GM12864 (cell line): ENCODE results near the gene RAET1E.
A peak's percentile ranks its signal among the peaks of the same experiment; 100 is the strongest.
"Not testable (repeated sequence)": the region's sequence is repeated elsewhere in the genome, so short reads cannot be mapped to it uniquely, and the experiment has no call there.

ENCODE experiments used
- DNase-seq: peaks from one replicate; pipeline ENCODE4 v3.0.0-alpha.2; 2011; ENCODE audit warnings: low read depth
- H3K4me3 ChIP-seq: 2 replicates; pipeline ENCODE4 v1.5.1; 2011; ENCODE audit warnings: mild to moderate bottlenecking, low read depth, low read length, control low read depth
- CTCF ChIP-seq: IDR thresholded peaks from 2 replicates; pipeline ENCODE4 v1.5.1; 2011; ENCODE audit warnings: low read depth, mild to moderate bottlenecking, moderate library complexity, low read length, control low read depth, inconsistent platforms; ENCODE audit errors: missing control alignments

The RAET1E gene

GRCh38 chr6:149934249-149935156, 36.6 kb upstream of the RAET1E start:
- no peak overlapping the region for H3K4me3 ChIP-seq
- peak; percentile 26 for DNase-seq
- peak; percentile 68 for TF ChIP-seq CTCF

DNA sequence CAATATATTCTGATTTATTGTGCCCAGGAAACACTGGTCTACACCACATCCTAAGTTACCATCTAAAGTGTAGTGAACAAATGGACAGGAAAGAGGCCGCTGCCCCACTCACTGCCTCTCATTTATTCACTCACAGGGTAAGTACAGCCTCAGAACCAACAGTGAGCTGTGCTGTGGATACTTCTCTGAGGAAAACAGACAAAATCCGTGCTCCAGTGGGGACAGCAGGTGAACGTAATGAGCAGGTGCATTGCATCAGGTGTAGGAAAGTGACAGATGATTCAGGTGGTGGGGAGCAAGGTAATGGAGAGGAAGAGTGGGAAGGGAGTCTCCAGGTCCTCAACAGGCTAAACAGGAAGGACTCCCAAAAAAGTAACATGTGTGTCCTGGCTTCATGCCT, 35.5 kb upstream of the RAET1E start:
- H3K4me3 ChIP-seq, result no peak overlapping the region
- no peak for TF ChIP-seq CTCF
- no peak for DNase-seq

DNA sequence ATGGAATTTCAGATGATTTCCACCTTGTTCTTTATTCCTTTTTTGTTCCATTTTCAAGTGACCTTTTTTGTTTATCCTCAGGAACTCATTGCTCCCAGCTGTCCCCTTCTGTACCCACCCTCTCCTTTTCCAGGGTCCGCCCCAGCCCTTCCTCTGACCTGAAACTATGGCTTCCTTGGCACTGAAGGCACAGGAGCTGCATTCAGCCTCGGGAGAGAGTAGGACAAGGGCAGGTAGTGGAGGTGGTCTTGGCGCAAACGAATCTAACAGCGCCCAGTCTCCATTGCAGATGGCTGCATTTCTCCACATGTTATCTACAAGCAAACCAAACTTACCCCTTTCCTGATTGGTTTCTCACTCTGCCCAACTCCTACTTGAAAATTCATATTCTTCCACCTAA, 35.1 kb upstream of the RAET1E start:
- H3K4me3 ChIP-seq, result no peak overlapping the region
- TF ChIP-seq CTCF, result no peak
- no peak for DNase-seq

DNA sequence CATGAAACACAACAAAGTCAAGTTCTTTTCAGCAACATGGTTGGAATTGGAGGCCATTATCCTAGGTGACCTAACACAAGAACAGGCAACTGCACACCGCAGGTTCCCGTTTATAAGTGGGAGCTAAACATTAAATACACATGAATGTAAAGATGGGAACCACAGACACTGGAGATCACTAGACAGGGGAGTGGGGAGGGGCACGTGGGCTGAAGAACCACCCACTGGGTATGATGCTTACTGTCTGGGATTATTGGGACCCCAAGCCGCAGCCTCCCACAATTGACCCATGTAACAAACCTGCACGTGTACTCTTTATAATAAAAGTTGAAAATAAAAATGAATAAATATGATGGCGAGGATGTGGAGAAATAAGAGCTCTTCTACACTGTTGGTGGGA, 33.6 kb upstream of the RAET1E start:
- no peak for DNase-seq
- H3K4me3 ChIP-seq, result no peak overlapping the region
- TF ChIP-seq CTCF, result no peak

GRCh38 chr6:149929422-149929821, 31.5 kb upstream of the RAET1E start:
- peak; percentile 59 for TF ChIP-seq CTCF
- H3K4me3 ChIP-seq, result no peak overlapping the region
- no peak for DNase-seq

- not testable (repeated sequence) for H3K4me3 ChIP-seq, DNase-seq
Observed at GRCh38 chr6:149927025-149927424, 29.1 kb upstream of the RAET1E start.

DNA sequence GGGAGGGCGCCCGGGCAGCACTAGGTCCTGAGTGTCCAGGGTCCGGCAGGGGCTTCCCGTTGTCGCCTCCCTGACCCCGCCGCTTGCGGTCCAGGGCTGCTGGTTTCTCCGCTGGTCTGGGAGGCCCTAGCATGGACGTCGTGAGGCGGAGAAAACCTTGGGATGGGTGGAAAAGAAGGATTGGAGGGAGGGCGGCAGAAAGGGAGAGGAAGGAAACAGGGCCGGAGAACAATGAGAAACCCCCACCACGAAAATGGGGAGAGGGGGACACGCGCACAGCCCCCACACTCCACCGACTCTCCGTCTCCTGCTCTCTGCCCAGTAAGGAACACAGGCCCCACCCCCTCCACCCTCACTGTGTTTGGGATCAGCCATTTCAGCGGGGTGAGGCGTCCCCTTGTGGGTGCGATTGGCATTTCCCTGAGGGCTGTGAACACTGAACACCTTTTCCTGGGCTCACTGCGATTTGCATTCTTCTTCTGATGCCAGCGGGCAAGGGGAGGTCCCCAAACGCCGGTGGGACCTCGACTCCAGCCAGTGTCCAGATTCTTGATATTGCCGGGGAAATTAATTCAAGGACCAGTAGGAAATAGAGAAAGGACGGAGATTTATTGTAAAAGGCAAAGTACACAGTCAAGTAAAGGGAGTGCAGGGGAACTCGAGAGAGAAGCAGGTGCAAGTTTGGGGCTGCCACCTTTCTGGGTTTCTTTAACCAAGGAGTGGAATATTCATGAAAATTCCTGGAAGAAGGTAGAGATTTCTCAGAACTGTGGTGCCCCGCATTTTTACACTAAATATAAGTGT, 28.3 kb upstream of the RAET1E start:
- no peak overlapping the region for H3K4me3 ChIP-seq
- TF ChIP-seq CTCF, result peak; percentile 80
- DNase-seq, result no peak
